ENCODE measurements around the gene RNU4-1. TPM values are rescaled to one million over a fixed set of nuclear protein-coding genes. Genes with fewer than 3 reads are reported as not detected.

Gene RNU4-1
- total RNA-seq, 1 donor from 2014 or later, result 5,477 TPM

DNA sequence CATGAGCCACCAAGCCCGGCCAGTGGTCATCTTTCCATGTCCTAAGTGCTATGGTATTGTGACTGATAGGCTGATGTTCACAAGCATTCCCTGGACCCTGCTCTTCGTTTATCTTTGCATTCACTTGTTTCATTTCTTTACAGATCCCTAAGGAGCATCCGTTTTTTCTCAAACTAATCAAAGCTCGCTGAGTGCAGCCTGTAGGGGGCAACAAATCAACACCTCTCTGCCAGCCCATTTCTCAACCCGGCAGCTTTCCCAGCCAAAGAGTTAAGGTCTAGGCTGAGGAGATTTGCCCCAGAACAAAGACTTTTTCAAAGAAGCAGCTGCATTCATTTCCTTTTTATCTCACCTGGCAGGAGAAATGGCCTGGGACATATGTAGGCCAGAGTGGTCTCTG lies 21.2 kb upstream of the RNU4-1 start:
- DNase-seq (ENCODE audit: low spot score in 2 of 2, unreplicated experiment in 2 of 2), result no peak
- no peak overlapping the region for H3K27ac Mint-ChIP-seq
- peaks cover 12% of the 10 kb centered on the region for H3K4me1 Mint-ChIP-seq
- TF ChIP-seq CTCF (IDR thresholded peaks at IDR 0.05; ENCODE audit: unreplicated experiment), result no peak
- no peaks in the 10 kb centered on the region for H3K36me3 Mint-ChIP-seq
- H3K4me3 Mint-ChIP-seq, result no peak overlapping the region
- H3K27me3 Mint-ChIP-seq (ENCODE audit: low read depth), result no peaks in the 10 kb centered on the region
- no peaks in the 10 kb centered on the region for H3K9me3 Mint-ChIP-seq

DNA sequence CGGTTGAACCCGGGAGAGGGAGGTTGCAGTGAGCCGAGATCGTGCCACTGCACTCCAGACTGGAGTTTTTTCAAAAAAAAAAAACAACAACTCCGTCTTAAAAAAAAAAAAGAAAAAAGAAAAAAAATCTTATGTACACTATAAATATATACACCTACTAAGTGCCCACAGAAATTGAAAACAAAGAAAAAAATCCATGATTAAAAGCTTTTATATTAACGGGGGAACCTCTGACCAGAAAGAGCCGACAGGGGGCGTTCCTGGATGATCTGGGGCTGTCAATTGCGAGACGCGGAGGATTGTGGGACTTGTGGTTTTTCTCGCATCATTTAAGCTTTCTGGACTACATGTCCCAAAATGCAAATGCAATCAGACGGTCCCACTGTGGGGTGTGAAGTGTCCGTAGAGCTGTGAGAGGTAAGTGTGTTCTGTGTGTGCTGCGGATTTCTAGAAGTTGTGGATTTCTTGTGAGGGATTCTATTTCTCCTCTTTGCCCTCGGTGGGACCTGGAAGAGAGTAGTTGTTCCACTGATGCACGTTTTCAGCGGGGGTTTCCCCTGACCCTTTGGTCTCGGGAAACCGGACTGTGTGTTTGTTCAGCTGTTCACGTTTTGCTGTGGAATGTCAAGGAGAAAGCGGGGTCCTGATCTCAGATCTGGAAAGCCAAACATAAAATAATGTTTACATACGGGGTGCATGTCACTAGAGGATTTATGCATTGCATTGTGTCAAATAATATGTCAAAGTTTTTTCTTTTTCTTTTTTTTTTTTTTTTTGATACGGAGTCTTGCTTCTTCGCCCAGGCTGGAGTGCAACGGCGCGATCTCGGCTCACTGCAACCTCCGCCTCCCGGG lies 9.2 kb upstream of the RNU4-1 start, which contains the start of gene SIRT4:
TSS of gene SIRT4 (plus strand) at position 360 of the 854 bp plus-strand sequence. CDS start 1,241 bp downstream, outside the sequence.
- Mint-ChIP-seq H3K36me3 (no peaks in the 10 kb centered on the region), H3K9me3 (no peaks in the 10 kb centered on the region), H3K4me1 (peaks cover 4% of the 10 kb centered on the region), H3K27me3 (ENCODE audit: low read depth) (no peaks in the 10 kb centered on the region), H3K4me3 (peak within 1 kb of the TSS; percentile 90), H3K27ac (peak within 1 kb of the TSS; percentile 90)
- peak; percentile 66 to 83 for DNase-seq (ENCODE audit: low spot score in 2 of 2, unreplicated experiment in 2 of 2)
- TF ChIP-seq CTCF (IDR thresholded peaks at IDR 0.05; ENCODE audit: unreplicated experiment), result peak; percentile 63

- Mint-ChIP-seq H3K36me3 (no peaks in the 10 kb centered on the region), H3K27me3 (ENCODE audit: low read depth) (no peaks in the 10 kb centered on the region), H3K27ac (no peak overlapping the region), H3K9me3 (no peaks in the 10 kb centered on the region), H3K4me3 (no peak overlapping the region), H3K4me1 (peaks cover 7% of the 10 kb centered on the region)
- no peak for TF ChIP-seq CTCF (IDR thresholded peaks at IDR 0.05; ENCODE audit: unreplicated experiment)
- DNase-seq (ENCODE audit: low spot score in 2 of 2, unreplicated experiment in 2 of 2), result no peak
These were observed 701 bp downstream of the RNU4-1 start for GRCh38 chr12:120292411-120292660.

- DNase-seq (ENCODE audit: low spot score in 2 of 2, unreplicated experiment in 2 of 2), result peak in 1 of 2 experiments; percentile 53
- no peak for TF ChIP-seq CTCF (IDR thresholded peaks at IDR 0.05; ENCODE audit: unreplicated experiment)
- Mint-ChIP-seq H3K9me3 (no peaks in the 10 kb centered on the region), H3K36me3 (no peaks in the 10 kb centered on the region), H3K27me3 (ENCODE audit: low read depth) (no peaks in the 10 kb centered on the region), H3K27ac (no peak overlapping the region), H3K4me1 (peaks cover 12% of the 10 kb centered on the region), H3K4me3 (no peak overlapping the region)
These were observed 2.3 kb downstream of the RNU4-1 start for GRCh38 chr12:120290609-120291305.

- Mint-ChIP-seq H3K4me1 (peaks cover 14% of the 10 kb centered on the region), H3K27ac (no peak overlapping the region), H3K4me3 (no peak overlapping the region), H3K27me3 (ENCODE audit: low read depth) (no peaks in the 10 kb centered on the region), H3K36me3 (no peaks in the 10 kb centered on the region), H3K9me3 (no peaks in the 10 kb centered on the region)
- no peak for TF ChIP-seq CTCF (IDR thresholded peaks at IDR 0.05; ENCODE audit: unreplicated experiment)
- DNase-seq (ENCODE audit: low spot score in 2 of 2, unreplicated experiment in 2 of 2), result no peak
These were observed 5.5 kb downstream of the RNU4-1 start for GRCh38 chr12:120287491-120287890.

Measured in mesothelial cell of epicardium (in vitro differentiated cells).